ENCODE data around the gene KCTD14. TPM values are rescaled to one million over a fixed set of nuclear protein-coding genes. Genes with fewer than 3 reads are reported as not detected.
"Not testable (repeated sequence)": the region's sequence is repeated elsewhere in the genome, so short reads cannot be mapped to it uniquely, and the experiment has no call there.

The KCTD14 gene
- total RNA-seq, 4 donors from 2014 or later, result 3.3 to 7.1 (median 5.9) TPM

- TF ChIP-seq CTCF (IDR thresholded peaks at IDR 0.05) (no peak), POLR2A (IDR thresholded peaks at IDR 0.05) (no peak)
- no peak overlapping the region for H3K27ac ChIP-seq
- H3K27me3 ChIP-seq, result no peaks in the 10 kb centered on the region
- no peaks in the 10 kb centered on the region for H3K36me3 ChIP-seq
- no peak overlapping the region for H3K4me3 ChIP-seq
- DNase-seq, result no peak
- H3K4me1 ChIP-seq, result no peaks in the 10 kb centered on the region
- no peaks in the 10 kb centered on the region for H3K9me3 ChIP-seq
Observed at GRCh38 chr11:78015878-78016277, 7.2 kb downstream of the KCTD14 start.

- DNase-seq, H3K27ac ChIP-seq, H3K36me3 ChIP-seq, H3K9me3 ChIP-seq, H3K4me3 ChIP-seq, H3K27me3 ChIP-seq, H3K4me1 ChIP-seq: not testable (repeated sequence)
Observed at GRCh38 chr11:78014937-78015520, 8.0 kb downstream of the KCTD14 start.

- Histone ChIP-seq H3K4me1 (no peaks in the 10 kb centered on the region), H3K4me3 (no peak overlapping the region)
Observed at GRCh38 chr11:78011301-78011700, 11.8 kb downstream of the KCTD14 start.

GRCh38 chr11:78010755-78011154, 12.3 kb downstream of the KCTD14 start:
- H3K9me3 ChIP-seq, result no peaks in the 10 kb centered on the region
- no peak overlapping the region for H3K27ac ChIP-seq
- TF ChIP-seq CTCF (IDR thresholded peaks at IDR 0.05) (no peak), POLR2A (IDR thresholded peaks at IDR 0.05) (no peak)
- no peaks in the 10 kb centered on the region for H3K4me1 ChIP-seq
- no peaks in the 10 kb centered on the region for H3K36me3 ChIP-seq
- H3K4me3 ChIP-seq, result no peak overlapping the region
- no peaks in the 10 kb centered on the region for H3K27me3 ChIP-seq
- no peak for DNase-seq

More at GRCh38 chr11:78011301-78011700, 11.8 kb downstream of the KCTD14 start:
- no peak for TF ChIP-seq CTCF (IDR thresholded peaks at IDR 0.05)
- no peak for TF ChIP-seq POLR2A (IDR thresholded peaks at IDR 0.05)
- Histone ChIP-seq H3K27me3 (no peaks in the 10 kb centered on the region), H3K27ac (no peak overlapping the region), H3K9me3 (no peaks in the 10 kb centered on the region), H3K36me3 (no peaks in the 10 kb centered on the region)
- no peak for DNase-seq

- no peaks in the 10 kb centered on the region for H3K36me3 ChIP-seq
- H3K27ac ChIP-seq, result no peak overlapping the region
- H3K9me3 ChIP-seq, result no peaks in the 10 kb centered on the region
- H3K4me3 ChIP-seq, result no peak overlapping the region
- no peaks in the 10 kb centered on the region for H3K27me3 ChIP-seq
- no peak for DNase-seq
- no peak for TF ChIP-seq POLR2A (IDR thresholded peaks at IDR 0.05)
- no peaks in the 10 kb centered on the region for H3K4me1 ChIP-seq
Observed at GRCh38 chr11:78010304-78010703, 12.8 kb downstream of the KCTD14 start.

GRCh38 chr11:78009062-78009461, 14.0 kb downstream of the KCTD14 start:
- no peak overlapping the region for H3K4me3 ChIP-seq
- no peak for TF ChIP-seq POLR2A (IDR thresholded peaks at IDR 0.05)
- no peak for TF ChIP-seq CTCF (IDR thresholded peaks at IDR 0.05)
- H3K27me3 ChIP-seq, result no peaks in the 10 kb centered on the region
- no peaks in the 10 kb centered on the region for H3K9me3 ChIP-seq
- DNase-seq, result no peak
- no peaks in the 10 kb centered on the region for H3K36me3 ChIP-seq
- no peak overlapping the region for H3K27ac ChIP-seq
- H3K4me1 ChIP-seq, result no peaks in the 10 kb centered on the region

- Histone ChIP-seq H3K36me3 (no peaks in the 10 kb centered on the region), H3K4me3 (no peak overlapping the region)
- peak in 2 of 3 donors; percentile 43 to 65 for DNase-seq
Observed at GRCh38 chr11:78000193-78000592, 22.9 kb downstream of the KCTD14 start.

More at GRCh38 chr11:78000193-78000592, 22.9 kb downstream of the KCTD14 start:
- H3K4me1 ChIP-seq, result no peaks in the 10 kb centered on the region
- no peak overlapping the region for H3K27ac ChIP-seq
- TF ChIP-seq POLR2A (IDR thresholded peaks at IDR 0.05) (no peak), CTCF (IDR thresholded peaks at IDR 0.05) (peak; percentile 35 to 67 (median 60))
- no peaks in the 10 kb centered on the region for H3K9me3 ChIP-seq
- H3K27me3 ChIP-seq, result no peaks in the 10 kb centered on the region
